ENCODE measurements around the gene CEP57.

The CEP57 gene

DNA sequence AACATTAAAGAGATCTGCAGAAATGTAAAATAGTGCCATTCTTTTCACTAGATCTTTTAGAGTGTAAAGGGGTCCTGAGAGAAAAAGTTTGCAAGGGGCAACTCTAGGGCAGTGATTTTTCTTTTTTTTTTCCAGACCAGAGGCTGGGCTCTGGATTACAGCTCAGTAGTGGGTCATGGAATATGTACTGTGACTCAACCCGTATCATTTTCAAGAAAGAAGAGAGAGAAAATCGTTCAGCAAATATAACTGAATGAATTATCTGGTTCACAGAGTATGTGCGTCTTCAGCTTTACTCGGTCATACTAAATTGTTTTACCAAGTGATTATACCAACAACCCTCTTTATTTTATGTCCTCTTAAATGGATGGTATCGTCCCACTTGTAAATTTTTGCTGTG, 3.8 kb downstream of the CEP57 start:
- DNase-seq (ENCODE audit: low read depth in 2 of 2), result no peak
- no peak for TF ChIP-seq CTCF (IDR thresholded peaks at IDR 0.05; ENCODE audit: low read depth, low read length)
- H3K4me3 ChIP-seq (replicated peaks in 1 of 2; ENCODE audit: low read depth in 2 of 2, low read length in 2 of 2), result no peak overlapping the region

DNA sequence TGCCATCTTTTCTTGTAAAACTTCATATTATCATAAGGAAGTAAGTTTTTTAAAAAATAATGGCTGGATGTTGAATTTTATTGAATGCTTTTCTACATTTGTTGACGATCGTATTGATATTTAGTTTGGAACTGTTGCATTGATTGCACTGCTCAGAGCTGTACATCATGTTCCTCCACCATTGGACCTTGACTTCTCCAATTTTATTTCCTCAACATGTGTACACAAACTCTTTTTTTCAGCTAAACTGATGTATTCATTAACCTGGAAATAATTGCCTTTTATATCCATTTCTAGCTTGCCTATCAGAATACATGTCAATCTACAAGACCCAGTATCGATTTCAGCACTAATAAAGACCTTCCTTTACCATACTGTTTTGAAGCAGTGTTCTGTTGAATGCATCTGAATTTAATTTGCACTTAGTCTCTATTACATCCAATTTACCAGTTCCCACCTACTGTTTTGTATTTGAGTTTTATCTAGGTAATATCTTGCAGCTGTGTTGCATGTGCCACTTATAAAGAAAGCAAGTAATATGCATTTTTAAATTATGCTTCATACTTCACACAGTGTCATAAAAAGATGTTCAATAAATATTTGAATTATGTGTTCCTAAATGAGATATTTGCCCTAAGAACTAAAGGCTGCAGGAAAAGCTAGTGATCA, 5.5 kb downstream of the CEP57 start:
- no peak for TF ChIP-seq CTCF (IDR thresholded peaks at IDR 0.05; ENCODE audit: low read depth, low read length)
- H3K4me3 ChIP-seq (replicated peaks in 1 of 2; ENCODE audit: low read depth in 2 of 2, low read length in 2 of 2), result no peak overlapping the region
- DNase-seq (ENCODE audit: low read depth in 2 of 2), result no peak

DNA sequence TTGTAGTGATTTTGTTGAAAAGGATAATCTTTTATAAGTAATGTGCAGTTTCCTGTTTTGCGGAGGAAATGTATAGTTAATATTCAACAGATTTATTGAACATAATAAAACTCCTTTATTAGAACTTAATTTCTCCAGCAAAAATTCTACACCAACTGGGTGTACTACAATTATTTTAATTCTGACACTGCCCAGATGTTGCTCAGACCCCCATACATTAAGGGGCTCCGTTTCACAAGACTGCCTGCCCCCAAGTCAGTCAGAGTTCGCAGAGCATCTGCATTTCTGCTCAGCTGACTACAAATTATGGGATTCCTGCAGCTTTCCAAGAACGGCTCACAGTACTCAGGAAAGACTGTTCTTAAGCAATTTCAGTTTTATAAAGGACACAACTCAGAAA, 6.2 kb downstream of the CEP57 start:
- no peak for TF ChIP-seq CTCF (IDR thresholded peaks at IDR 0.05; ENCODE audit: low read depth, low read length)
- DNase-seq (ENCODE audit: low read depth in 2 of 2), result no peak

GRCh38 chr11:95799546-95799945, 9.2 kb downstream of the CEP57 start:
- no peak for DNase-seq (ENCODE audit: low read depth in 2 of 2)
- TF ChIP-seq CTCF (IDR thresholded peaks at IDR 0.05; ENCODE audit: low read depth, low read length), result no peak
- no peak overlapping the region for H3K4me3 ChIP-seq (replicated peaks in 1 of 2; ENCODE audit: low read depth in 2 of 2, low read length in 2 of 2)

More for the DNA sequence above, 6.2 kb downstream of the CEP57 start:
- H3K4me3 ChIP-seq (replicated peaks in 1 of 2; ENCODE audit: low read depth in 2 of 2, low read length in 2 of 2), result no peak overlapping the region

- TF ChIP-seq CTCF (IDR thresholded peaks at IDR 0.05; ENCODE audit: low read depth, low read length), result no peak
- no peak for DNase-seq (ENCODE audit: low read depth in 2 of 2)
Measured at GRCh38 chr11:95800438-95800837, 10.1 kb downstream of the CEP57 start.

DNA sequence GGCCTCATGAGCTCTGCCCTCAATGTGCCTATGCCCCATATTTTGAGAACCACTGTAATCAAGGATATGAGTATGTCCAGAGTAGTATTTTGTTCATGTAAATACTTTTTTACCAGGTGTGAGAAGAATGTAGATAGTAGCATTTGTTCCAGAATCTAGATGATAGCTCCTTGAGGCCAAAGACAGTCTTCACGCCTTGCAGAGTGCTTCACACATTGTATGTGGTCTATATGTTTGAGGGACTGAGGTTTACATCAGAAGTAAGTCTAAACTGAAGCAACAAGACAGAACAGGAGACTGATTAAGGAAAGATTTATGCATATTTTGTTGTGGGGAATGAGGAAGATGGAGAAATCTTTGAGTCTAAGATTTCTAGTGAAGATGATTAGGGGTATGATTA, 12.5 kb downstream of the CEP57 start:
- TF ChIP-seq CTCF (IDR thresholded peaks at IDR 0.05; ENCODE audit: low read depth, low read length), result no peak
- DNase-seq (ENCODE audit: low read depth in 2 of 2), result no peak
- no peak overlapping the region for H3K4me3 ChIP-seq (replicated peaks in 1 of 2; ENCODE audit: low read depth in 2 of 2, low read length in 2 of 2)

More at GRCh38 chr11:95800438-95800837, 10.1 kb downstream of the CEP57 start:
- no peak overlapping the region for H3K4me3 ChIP-seq (replicated peaks in 1 of 2; ENCODE audit: low read depth in 2 of 2, low read length in 2 of 2)

DNA sequence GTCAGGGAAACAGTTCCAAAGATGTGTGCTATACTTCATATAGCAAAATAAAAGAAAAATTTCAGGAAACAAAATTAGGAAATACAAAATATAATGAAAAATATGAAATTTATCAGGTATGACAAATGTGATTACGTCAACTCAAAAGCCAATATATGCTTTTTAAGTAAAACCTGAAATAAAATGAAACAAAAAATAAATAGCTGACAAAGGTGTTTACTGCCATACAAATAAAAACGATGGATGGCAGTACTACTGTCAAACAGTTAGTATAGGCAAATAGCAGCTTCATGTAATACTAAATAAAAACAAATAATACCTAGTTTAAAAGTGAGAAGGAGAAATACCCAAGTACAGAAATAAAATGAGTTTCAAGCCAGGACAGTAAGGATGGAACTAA, 13.7 kb downstream of the CEP57 start:
- TF ChIP-seq CTCF (IDR thresholded peaks at IDR 0.05; ENCODE audit: low read depth, low read length), result no peak
- no peak overlapping the region for H3K4me3 ChIP-seq (replicated peaks in 1 of 2; ENCODE audit: low read depth in 2 of 2, low read length in 2 of 2)
- DNase-seq (ENCODE audit: low read depth in 2 of 2), result no peak
